IPS-11a (cell line): ENCODE measurements around the gene FAM83E.

Experiments used
- H3K4me3 ChIP-seq: one replicate; pipeline ENCODE4 v1.5.1; 2013; ENCODE audit warnings: low read depth, low read length, control low read depth

The FAM83E gene

DNA sequence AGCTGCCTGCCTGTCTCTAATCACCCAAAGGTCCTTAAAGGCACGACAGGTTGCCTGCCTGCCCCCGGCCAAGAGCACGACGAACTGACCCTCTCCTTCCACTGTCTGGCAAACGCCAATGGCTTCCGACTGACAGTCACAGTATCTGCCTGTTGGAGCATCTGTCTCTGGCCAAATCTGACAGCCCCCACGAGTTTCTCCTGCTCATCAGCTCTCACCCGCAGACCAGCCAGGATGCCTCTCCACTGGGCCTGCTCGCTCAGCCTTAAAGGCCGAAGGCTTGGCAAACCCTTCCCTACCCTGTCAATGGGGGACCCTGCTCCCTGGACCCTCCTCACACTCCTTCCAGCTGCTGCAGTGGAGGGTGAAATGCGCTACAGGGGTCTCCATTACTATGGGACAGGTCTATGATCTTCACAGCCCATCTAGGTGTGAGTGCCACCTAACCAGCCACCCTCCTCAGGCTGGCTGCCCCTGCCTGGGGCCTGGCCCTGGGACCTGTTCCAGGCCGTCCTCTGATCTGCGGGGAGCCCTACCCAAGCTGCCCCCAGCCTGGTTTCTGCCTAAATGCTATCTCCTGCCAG is 932 bp downstream of the FAM83E start:
- H3K4me3 ChIP-seq: no peak overlapping the region

DNA sequence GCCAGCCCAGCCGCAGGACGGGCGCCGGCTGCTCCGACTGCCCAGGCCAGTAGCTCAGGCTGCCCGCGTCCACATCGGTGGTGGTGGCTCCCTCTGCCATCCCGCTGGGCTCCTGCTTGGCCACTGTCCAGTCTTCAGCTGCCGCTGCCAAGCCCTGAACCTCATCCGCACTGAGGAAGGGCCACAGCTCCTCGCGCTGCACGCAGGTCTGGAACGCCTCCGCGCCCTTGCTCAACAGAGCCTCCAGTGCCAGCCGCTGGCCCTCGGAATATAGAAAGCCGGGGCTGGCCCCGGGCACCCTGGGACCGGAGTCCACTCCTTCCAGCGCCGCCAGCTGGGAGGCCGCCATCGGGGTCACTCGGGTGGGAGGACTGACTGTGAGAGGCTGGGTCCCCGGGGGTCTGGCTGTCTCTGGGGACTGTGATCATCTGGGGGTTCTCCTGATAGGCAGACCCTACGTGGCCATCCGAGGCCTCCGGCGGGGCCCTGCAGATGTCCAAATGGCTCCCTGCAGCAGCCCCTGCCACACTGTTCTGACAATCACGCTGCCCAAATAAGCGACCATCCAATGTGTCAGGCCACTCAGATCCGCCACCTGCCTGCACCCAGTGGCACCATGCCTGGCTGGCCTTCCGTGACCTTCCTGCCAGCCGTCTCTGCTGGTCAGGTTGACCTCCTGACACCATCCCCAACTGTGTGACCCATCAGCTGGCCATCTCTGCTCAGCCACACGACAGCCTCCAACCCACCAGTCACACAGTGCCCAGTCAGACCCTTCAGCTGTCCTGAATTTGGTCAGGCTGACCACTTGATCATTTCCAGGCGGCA is 1.6 kb downstream of the FAM83E start:
- no peak overlapping the region for H3K4me3 ChIP-seq

DNA sequence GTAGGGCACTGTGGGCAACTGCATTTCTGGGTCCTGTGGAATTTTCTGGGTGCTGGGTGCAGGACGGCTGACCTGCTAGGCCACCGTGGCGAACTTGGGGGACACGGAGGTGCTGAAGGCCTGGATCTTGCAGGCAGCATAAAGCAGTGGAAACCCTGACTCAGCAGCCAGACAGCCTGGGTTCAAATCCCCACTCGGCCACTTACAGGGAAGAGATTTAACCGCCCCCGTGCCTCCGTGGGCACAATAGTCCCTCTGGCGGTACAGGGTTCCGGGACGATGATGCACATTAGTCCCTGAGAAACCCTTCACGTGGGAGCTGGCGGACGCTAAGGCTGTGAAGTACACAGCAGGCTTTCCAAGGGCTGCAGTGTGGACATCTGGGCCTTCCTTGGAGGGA is 3.0 kb downstream of the FAM83E start:
- H3K4me3 ChIP-seq: no peak overlapping the region

DNA sequence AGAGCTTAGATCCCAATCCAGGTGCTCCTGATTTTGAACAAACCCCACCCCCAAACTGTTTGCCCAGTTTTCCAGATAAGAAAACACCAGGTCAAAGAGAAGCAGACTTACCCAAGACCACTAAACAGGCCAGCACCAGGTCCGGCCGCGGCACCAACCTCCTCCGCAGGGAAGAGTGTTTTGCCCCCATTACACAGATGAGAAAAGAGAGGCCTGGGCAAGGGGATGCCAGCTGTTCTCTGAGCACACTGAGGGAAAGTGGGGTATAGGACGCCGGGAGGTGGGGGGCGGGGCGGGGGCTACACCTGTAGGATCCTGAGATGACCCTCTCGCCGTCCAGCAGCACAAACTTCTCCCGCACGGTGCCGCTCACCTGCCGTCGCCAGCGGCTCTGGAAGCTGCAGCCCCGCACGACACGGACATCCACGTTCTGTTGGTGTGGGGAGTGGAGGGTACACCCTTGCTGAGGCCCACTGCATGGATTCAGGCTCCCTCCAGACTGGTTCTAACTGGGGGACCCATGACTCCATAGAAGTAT is 5.2 kb downstream of the FAM83E start:
- no peak overlapping the region for H3K4me3 ChIP-seq

DNA sequence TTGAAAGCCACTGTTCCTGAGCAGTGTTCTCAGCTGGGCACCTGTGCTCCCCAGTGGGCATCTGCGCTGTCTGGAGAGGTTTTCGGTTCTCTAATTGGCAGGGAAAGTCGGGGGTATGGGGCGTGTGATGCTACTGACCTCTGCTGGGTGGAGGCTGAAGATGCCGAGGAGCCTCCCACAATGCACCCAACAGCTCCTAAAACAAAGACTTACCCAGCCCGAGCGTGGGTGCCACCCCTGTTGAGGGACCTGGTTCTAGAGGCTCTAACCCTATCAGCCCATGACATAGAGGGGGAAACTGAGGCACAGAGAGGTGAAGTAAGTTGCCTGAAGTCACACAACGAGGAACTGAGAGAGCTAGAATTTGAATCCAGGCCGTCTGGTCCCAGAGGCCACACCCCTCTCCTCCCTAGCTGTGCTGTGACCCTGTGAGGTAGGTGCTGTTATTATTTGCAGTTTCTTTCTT is 6.0 kb downstream of the FAM83E start:
- no peak overlapping the region for H3K4me3 ChIP-seq

DNA sequence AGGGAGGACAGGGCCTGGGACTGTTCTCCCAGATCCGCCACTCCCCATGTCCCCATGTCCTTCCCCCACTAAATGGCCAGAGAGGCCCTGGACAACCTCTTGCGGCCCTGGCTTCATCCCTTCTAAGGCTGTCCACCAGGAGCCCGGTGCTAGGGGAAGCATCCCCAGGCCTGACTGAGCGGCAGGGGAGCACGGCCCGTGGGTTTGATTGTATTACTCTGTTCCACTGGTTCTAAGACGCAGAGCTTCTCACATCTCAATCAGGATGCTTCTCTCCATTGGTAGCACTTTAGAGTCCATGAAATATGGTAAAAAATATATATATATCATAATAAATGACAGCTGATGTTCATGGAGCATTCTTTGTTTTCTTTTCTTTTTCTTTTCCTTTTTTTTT is 7.5 kb downstream of the FAM83E start:
- no peak overlapping the region for H3K4me3 ChIP-seq

DNA sequence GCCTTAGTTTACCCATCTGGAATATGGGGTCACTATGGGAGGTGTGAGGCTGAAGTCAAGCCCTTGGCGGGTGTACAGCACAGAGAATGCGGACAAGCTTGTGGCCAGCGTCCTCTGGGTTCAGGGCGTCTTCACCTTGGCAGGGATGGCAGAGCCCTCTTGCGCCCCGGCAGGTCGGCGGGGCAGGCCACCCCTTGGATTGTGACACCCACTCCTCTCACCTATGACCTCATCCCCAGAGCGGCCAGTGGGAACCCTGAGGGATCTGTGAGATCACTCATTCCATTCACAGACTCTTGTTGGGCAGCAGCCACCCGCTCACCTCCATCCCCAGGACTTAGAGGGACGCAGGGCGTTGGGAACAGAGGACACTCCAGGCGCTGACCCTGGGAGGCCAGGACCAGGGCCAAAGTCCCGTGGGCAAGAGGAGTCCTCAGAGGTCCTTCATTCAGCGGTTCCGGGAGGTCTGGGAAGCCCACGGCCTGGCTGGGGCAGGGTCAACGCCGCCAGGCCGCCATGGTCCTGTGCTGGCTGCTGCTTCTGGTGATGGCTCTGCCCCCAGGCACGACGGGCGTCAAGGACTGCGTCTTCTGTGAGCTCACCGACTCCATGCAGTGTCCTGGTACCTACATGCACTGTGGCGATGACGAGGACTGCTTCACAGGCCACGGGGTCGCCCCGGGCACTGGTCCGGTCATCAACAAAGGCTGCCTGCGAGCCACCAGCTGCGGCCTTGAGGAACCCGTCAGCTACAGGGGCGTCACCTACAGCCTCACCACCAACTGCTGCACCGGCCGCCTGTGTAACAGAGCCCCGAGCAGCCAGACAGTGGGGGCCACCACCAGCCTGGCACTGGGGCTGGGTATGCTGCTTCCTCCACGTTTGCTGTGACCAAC is 8.2 kb downstream of the FAM83E start, which contains the start of gene SPACA4:
Gene SPACA4 (plus strand): TSS at position 280 of the 896 bp plus-strand sequence. CDS start 237 bp downstream, at position 517.
- no peak within 1 kb of the TSS for H3K4me3 ChIP-seq

DNA sequence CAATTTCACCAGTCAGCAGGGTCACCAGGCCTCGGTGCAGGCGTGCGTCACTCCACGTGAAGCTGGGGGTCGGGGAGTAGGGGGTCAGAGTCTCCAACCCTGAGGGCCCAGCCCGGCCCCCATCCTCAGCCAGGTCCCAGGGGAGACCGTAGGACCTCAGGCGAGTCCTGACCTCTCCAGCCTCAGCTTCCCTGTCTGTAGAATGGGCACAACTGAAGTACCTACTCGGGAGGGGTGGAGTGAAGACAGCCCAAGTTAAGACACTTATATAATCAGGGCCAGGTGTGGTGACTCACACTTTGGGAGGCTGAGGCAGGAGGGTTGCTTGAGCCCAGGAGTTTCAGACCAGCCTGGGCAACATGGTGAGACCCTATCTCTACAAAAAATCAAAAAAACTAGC is 11.0 kb downstream of the FAM83E start:
- no peak overlapping the region for H3K4me3 ChIP-seq

DNA sequence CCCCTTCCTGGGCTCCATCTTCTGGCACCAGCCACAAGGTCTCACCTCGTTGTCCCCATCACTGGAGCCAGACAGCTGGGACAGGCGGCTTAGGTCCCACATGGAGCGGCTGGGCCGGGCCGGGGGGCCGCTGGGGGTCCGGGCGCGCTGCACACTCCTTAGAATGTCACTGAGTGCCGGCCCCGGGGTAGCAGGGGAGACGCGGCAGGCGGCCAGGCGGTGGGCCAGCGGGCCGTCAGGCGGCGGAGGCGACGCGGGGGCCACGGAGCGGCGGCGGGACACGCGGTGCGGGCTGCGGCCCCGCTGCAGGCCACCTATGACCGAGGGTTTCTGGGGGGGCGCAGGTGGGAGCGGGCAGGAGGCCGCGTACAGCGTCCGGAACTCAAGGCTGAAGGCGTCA is 11.4 kb downstream of the FAM83E start:
- H3K4me3 ChIP-seq: no peak overlapping the region

DNA sequence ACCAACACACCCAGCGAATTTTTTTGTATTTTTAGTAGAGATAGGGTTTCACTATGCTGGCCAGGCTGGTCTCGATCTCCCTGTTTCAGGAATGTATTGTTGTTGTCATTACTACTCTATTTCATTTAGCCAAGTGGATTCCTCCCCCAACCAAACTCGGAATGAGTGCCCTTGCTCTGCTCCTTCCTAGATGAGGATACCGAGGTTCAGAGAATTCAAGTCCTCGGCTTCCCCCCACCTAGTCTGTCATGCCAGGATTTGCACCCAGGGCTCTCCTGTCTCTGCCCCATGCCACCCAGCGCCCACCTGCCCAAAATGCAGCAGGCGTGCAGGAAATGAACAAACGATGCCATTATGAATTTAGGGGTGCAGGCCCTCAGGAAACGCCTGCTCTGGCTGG is 11.9 kb downstream of the FAM83E start:
- H3K4me3 ChIP-seq: no peak overlapping the region

DNA sequence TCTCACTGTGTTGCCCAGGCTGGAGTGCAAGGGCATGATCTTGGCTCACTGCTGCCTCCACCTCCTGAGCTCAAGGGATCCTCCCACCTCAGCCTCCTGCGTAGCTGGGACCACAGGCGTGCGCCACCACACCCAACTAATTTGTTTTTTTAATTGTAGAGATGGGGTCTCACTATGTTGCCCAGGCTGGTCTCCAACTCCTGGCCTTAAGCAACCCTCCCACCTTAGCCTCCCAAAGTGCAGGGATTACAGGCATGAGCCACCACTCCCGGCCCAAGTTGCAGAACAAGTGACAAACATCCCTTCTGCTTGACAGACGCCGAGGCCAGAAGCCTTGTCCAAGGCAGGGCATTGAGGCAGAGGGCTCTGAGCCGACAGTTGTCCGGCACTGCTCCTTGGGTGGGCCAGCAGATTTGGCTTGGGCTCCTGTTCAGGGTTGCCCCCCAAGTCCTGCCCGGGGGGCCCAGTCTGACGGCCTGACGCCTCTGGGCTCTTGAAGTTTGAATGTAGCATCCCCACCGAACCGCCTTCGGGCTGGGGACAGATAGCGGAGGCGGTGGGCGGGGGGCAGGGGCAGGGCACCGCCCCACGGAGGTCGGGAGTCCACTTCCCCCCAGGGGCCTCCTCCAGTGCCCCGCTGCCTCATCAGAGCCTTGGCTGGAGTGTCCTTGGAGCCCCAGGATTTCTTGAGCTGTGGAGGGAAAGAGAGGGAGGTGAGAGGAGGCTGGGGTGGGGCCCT is 14.0 kb downstream of the FAM83E start:
- no peak overlapping the region for H3K4me3 ChIP-seq

DNA sequence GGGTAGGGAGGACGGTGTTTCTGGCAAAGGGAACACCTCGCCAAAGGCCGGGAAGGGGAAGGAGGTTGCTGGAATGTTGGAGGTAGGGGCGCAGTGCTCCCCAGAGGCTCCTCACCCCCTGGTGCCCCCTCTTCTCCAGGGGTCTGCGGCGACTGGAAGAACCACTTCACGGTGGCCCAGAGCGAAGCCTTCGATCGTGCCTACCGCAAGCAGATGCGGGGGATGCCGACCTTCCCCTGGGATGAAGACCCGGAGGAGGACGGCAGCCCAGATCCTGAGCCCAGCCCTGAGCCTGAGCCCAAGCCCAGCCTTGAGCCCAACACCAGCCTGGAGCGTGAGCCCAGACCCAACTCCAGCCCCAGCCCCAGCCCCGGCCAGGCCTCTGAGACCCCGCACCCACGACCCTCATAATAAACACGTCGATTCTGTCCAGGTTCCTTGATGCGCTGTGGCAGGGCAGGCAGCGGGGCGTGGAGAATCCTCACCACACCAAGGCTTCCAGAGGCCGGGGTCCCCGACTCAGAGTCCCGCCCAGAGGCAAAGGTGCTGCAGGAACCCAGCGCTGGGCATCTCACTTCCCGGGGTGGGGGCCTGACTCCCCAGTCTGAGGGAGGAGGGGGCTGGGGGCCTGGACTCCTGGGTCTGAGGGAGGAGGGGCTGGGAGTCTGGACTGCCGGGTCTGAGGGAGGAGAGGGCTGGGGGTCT is 15.7 kb downstream of the FAM83E start:
- no peak overlapping the region for H3K4me3 ChIP-seq

DNA sequence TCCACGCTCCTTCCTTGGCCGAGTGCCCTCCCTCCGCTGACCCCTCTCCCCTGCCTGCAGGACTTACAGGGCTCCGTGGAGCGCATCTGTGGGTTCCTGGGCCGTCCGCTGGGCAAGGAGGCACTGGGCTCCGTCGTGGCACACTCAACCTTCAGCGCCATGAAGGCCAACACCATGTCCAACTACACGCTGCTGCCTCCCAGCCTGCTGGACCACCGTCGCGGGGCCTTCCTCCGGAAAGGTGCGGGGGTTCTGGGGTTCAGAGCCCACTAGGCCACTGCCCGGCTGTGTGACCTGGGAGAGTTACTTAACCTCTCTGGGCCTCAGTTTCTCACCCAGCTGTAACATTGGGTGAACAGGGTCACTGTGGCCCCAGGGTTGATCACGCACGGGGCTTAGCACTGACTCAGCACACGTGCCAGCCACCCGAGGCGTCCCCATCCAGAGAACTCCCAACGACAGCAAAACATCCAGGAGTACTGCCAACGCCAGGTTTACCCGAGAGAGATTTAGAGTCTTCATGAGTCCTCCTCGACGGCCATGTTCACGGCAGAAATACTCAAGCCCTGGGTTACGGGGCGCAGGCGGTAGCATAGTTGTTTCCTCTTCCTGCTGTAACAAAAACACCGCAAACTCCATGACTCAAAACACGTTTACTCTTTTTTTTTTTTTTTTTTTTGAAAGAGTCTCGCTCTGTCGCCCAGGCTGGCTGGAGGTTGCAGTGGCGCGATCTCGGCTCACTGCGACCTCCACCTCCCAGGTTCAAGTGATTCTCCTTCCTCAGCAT is 18.0 kb downstream of the FAM83E start:
- no peak overlapping the region for H3K4me3 ChIP-seq

DNA sequence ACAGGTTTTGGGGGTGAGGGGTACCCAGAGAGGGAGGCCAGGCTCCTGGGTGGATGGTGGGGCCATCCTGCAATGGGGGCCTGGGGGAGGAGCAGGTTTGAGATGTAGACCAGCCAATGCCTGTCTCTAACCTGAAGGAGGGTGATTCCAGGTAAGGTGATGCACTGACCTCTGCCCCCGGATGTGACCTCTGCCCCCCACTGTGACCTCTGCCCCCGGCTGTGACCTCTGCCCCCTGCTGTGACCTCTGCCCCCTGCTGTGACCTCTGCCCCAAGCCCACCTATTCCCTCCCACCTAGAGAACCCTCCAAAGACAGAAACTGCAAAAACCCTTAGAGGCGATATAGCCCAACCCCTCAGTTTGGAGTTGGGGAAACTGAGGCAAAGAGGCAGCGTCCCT is 18.6 kb downstream of the FAM83E start:
- H3K4me3 ChIP-seq: no peak overlapping the region

DNA sequence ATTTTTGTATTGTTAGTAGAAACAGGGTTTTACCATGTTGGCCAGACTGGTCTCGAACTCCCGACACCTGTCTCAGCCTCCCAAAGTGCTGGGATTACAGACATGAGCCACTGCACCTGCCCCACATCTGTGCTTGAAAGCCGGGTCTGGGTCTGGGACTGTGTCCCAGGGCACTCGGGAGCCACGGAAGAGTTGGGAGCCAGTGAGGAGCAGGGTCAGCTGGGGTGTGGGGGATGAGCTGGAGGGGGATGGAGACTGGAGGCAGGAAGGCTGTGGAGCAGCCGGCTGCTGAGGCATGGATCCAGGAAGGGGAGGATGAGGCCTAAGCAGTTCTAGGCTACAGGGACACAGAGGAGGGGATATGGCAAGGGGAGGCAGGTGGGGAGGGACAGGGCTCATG is 19.0 kb downstream of the FAM83E start:
- no peak overlapping the region for H3K4me3 ChIP-seq

DNA sequence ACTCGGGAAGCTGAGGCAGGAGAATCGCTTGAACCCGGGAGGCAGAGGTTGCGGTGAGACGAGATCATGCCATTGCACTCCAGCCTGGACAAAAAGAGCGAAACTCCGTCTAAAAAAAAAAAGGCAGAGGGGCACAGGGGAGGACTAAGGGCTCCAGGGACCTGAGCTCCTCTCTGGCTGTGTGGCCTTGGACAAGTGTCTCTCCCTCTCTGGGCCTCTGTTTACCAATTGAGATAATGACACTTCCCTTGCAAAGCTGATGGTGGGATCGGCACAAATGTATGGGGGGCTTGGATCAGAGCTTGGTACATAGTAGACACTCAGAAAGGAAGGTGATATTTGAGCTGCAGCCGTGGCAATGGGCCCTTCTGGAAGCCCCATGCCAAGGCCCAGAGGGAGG is 19.7 kb downstream of the FAM83E start:
- no peak overlapping the region for H3K4me3 ChIP-seq

DNA sequence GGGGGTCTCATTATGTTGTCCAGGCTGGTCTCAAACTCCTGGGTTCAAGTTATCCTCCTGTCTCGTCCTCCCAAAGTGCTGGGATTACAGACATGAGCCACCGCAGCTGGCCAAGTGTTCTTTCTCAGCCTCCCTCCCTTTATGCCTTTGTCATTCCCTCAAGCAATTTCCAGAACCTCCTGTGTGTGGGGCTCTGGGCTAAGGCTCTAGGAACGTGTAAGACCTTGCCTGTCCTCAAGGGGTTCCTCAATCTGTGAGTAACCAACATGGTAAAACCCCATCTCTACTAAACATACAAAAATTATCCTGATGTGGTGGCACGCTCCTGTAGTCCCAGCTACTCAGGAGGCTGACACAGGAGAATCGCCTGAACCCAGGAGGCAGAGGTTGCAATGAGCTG is 23.9 kb downstream of the FAM83E start:
- H3K4me3 ChIP-seq: no peak overlapping the region

DNA sequence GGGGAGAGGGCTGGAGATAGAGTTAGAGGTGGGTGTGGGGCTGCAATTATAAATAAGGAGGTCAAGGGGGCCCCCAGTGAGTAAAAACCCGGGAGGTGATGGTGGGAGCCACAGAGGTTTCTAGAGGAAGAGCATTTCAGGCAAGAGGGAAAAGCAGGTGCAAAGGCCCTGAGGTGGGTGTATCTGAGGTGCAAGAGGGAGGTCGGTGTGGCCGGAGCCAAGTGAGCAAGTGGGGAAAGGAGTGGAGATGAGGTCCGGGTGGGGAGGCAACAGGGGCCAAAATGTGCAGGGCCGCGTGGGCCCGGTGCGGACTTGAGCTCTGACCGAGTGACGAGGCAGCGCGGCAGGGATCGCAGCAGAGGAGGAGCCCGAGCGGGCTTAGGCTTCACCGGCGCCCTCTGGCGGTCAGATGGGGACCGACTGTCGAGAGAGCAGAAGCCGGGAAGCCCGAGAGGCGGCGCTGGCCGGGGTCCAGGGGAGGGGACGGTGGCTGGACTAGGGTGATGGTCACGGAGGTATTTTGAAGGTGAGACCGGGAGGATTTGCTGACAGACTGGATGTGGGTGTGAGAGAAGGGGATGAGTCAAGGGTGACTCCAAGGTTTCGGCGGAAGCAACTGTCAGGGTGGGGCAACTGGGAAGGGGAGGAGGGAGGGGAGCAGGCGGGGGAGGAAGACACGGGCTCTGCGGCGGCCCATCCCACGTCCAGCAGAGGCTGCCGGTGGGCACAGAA is 26.0 kb downstream of the FAM83E start:
- peak overlapping the region; percentile 21 for H3K4me3 ChIP-seq
